GM12865 (cell line): ENCODE results near the gene VAMP4.

Experiments
- DNase-seq: peaks from one replicate; pipeline ENCODE4 v3.0.0; 2010; ENCODE audit warnings: low read depth
- H3K4me3 ChIP-seq: 2 replicates; pipeline ENCODE4 v1.5.1; 2011; ENCODE audit warnings: mild to moderate bottlenecking, low read depth, low read length, control low read depth
- TF ChIP-seq, protein P1 (sequence below): IDR thresholded peaks from 2 replicates; pipeline ENCODE4 v1.5.1; 2011; ENCODE audit warnings: low read length, control low read depth, low read depth, inconsistent platforms; ENCODE audit not compliant: insufficient read depth; ENCODE audit errors: missing control alignments

Gene VAMP4

DNA sequence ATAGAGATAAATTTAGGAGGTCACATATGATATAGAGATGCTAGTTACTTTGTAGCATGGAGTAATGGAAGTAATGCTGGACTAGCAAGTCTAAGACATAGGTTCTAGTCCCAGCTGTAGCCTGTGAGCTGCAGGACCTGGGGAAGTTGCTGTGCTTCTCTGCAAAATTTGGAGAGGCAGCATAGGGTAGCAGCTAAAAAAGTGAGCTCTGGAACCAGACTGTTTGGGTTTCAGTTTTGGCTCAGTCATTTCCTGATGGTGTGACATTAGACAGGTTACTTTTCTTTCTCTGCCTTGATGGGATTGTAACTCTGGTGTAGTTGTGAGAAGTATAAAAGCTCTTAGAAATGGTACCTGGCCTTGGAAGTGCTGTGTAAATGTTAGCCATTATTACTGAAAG is 42.9 kb upstream of the VAMP4 start:
- TF ChIP-seq, protein P1, sequence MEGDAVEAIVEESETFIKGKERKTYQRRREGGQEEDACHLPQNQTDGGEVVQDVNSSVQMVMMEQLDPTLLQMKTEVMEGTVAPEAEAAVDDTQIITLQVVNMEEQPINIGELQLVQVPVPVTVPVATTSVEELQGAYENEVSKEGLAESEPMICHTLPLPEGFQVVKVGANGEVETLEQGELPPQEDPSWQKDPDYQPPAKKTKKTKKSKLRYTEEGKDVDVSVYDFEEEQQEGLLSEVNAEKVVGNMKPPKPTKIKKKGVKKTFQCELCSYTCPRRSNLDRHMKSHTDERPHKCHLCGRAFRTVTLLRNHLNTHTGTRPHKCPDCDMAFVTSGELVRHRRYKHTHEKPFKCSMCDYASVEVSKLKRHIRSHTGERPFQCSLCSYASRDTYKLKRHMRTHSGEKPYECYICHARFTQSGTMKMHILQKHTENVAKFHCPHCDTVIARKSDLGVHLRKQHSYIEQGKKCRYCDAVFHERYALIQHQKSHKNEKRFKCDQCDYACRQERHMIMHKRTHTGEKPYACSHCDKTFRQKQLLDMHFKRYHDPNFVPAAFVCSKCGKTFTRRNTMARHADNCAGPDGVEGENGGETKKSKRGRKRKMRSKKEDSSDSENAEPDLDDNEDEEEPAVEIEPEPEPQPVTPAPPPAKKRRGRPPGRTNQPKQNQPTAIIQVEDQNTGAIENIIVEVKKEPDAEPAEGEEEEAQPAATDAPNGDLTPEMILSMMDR = no peak
- peak overlapping the region; percentile 30 for H3K4me3 ChIP-seq
- DNase-seq = peak; percentile 55

DNA sequence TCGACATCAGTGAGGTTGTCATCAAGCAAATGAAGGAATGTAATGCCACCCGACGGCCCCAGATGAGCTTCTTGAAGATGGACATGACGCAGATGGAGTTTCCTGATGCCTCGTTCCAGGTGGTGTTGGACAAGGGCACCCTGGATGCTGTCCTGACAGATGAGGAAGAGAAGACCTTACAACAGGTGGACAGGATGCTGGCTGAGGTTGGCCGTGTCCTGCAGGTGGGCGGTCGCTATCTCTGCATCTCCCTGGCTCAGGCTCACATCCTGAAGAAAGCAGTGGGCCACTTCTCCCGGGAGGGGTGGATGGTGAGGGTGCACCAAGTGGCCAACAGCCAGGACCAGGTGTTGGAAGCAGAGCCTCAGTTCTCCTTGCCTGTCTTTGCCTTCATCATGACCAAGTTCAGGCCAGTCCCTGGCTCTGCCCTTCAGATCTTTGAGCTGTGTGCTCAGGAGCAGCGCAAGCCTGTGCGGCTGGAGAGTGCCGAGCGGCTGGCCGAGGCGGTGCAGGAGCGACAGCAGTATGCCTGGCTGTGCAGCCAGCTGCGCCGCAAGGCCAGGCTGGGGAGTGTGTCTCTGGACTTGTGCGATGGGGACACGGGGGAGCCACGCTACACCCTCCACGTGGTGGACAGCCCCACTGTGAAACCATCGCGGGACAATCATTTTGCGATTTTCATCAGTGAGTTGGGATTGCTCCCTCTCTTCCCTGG is 42.1 kb upstream of the VAMP4 start:
- H3K4me3 ChIP-seq = no peak overlapping the region

DNA sequence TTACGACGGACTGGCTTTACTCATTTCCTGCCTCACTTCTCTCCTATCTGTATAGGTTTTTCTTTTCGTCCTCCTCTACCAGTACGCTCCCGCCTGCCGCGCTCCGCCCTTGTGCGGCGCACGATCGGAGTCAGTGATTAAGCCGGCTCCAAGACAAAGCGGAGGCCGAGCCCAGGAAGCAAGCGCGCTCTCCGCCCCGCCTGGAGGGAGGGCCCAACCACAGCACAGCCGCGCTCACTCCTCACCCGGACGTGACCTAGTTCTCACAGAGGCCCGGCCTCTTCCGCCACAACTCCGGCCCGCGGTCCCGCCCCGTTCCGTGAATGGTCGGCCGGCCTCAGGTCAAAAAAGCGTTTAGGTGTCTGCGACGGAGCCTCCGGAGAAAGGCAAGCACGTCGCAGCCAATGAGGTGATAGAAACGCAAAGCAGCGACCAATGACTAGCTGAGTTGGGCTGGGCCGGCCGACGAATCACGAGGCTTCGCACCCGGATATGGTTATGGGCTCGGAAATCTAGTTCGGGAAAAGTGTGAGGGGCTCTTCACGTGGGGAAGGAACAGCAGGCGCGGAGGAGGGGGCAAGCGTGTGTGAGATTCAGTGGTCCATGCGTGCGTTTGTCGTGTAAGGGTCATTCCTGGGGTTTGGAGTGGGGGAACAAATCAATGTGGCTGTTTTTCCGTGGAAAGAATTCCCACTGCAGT is 39.5 kb upstream of the VAMP4 start, which contains the start of gene METTL13:
TSS of gene METTL13 (plus strand) at position 485 of the 700 bp plus-strand sequence. CDS start 308 bp downstream, outside the sequence.
- H3K4me3 ChIP-seq = peak within 1 kb of the TSS; percentile 96
- DNase-seq = peak; percentile 99
- TF ChIP-seq, protein P1 = no peak

More for the DNA sequence above, 42.1 kb upstream of the VAMP4 start:
- TF ChIP-seq, protein P1 = no peak
- DNase-seq = no peak

DNA sequence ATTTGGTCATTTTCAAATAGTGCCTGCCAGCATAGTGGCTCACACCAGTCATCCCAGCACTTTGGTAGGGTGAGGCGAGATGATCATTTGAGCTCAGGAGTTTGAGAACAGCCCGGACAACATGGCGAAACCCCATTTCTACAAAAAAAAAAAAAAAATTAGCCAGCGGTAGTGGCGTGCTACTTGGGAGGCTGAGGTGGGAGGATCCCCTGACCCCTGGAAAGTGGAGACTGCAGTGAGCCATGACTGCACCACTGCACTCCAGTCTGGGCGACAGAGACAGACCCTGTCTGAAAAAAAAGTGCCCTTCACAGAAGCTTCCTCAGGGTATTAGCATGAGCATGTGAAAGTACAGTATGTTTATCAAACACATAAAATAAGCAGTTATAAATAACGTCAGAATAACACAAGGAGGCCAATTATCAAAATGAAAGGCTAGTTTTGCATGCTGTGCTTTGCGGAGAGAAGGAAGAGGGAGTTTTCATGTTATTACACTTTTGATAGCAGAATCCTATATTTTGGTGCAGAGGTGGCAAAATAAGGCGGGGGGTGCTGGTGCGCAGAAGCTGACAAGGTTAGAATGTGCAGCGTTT is 38.8 kb upstream of the VAMP4 start:
- H3K4me3 ChIP-seq = peak overlapping the region; percentile 61
- TF ChIP-seq, protein P1 = no peak
- no peak for DNase-seq

DNA sequence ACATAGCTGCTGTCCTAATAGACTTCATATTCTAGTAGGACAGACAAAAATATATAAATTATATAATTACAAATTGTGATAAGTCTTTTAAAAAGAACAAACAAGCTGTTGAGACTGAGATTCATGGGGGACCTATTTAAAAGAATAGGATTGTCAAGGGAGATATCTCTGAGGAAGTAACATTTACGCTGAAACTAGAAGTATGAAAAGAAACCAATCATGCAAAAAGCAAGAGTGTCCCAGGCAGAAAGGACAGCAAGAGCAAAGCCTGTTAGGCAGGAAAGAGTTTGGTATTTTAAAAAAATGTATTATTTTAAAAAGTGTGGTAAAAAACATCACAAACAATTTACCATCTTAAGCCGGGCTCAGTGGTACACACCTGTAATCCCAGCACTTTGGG is 30.4 kb upstream of the VAMP4 start:
- no peak overlapping the region for H3K4me3 ChIP-seq
- DNase-seq = peak; percentile 16
- TF ChIP-seq, protein P1 = no peak

DNA sequence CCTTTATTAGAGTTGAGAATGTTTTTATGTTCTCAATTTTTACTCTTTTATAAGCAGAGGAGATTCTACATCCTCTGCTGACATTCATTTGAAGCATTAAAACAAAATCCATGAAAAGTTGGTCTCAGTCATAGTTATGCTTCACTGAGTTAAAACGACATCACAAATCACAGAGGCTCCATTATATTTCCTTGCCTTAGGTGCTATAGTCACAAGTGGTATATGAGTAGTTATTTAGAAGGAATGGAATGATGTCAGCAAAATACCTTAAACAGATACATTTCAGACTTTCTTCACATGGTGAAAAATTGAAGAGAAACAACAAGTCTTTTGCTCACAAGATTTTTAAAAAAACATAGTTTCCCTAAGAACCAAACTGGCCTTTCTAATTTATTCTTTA is 27.9 kb upstream of the VAMP4 start:
- TF ChIP-seq, protein P1 = no peak
- H3K4me3 ChIP-seq = no peak overlapping the region
- DNase-seq = no peak
